Nephron progenitor cell (in vitro differentiated cells): ENCODE results near the gene FBP2.

Source experiments
- DNase-seq: peaks from one replicate; pipeline ENCODE4 v3.0.0; 2021
- H3K27ac Mint-ChIP-seq: 2 replicates; pipeline ENCODE4 v1.8.0; 2021; ENCODE audit warnings: mild to moderate bottlenecking, moderate library complexity, mixed read lengths
- H3K27me3 Mint-ChIP-seq: 2 replicates; pipeline ENCODE4 v1.8.0; 2021; ENCODE audit warnings: mild to moderate bottlenecking, low read depth, mixed read lengths; ENCODE audit not compliant: poor library complexity
- H3K36me3 Mint-ChIP-seq: 2 replicates; pipeline ENCODE4 v1.8.0; 2021; ENCODE audit warnings: low read depth, mixed read lengths
- H3K4me1 Mint-ChIP-seq: 2 replicates; pipeline ENCODE4 v1.8.0; 2021; ENCODE audit warnings: mixed read lengths
- H3K4me3 Mint-ChIP-seq: 2 replicates; pipeline ENCODE4 v1.8.0; 2021; ENCODE audit warnings: mild to moderate bottlenecking, moderate library complexity, mixed read lengths
- H3K9me3 Mint-ChIP-seq: 2 replicates; pipeline ENCODE4 v1.8.0; 2021; ENCODE audit warnings: mild to moderate bottlenecking, moderate library complexity, mixed read lengths
- CTCF ChIP-seq: fragments of 200-600 bp; sonication (generic); IDR thresholded peaks from 2 replicates; pipeline ENCODE4 v1.5.0; 2021; ENCODE audit warnings: antibody characterized with exemption

Gene FBP2

GRCh38 chr9:94593459-94594345 lies at the start of gene FBP2:
TSS of gene FBP2 (minus strand) at chr9:94593824. CDS start at chr9:94593726, 98 bp downstream.
- H3K4me1 Mint-ChIP-seq, result no peaks in the 10 kb centered on the region
- DNase-seq, result no peak
- no peaks in the 10 kb centered on the region for H3K9me3 Mint-ChIP-seq
- no peak within 1 kb of the TSS for H3K27ac Mint-ChIP-seq
- no peak for TF ChIP-seq CTCF
- H3K4me3 Mint-ChIP-seq, result no peak within 1 kb of the TSS
- no peaks in the 10 kb centered on the region for H3K36me3 Mint-ChIP-seq
- peaks cover 16% of the 10 kb centered on the region for H3K27me3 Mint-ChIP-seq

- H3K4me1 Mint-ChIP-seq, result peaks cover 46% of the 10 kb centered on the region
- TF ChIP-seq CTCF, result no peak
- H3K36me3 Mint-ChIP-seq, result no peaks in the 10 kb centered on the region
- H3K9me3 Mint-ChIP-seq, result no peaks in the 10 kb centered on the region
- no peak overlapping the region for H3K27ac Mint-ChIP-seq
- H3K4me3 Mint-ChIP-seq, result no peak overlapping the region
- no peak for DNase-seq
- peaks cover 43% of the 10 kb centered on the region for H3K27me3 Mint-ChIP-seq
Measured at GRCh38 chr9:94643176-94643575, 49.6 kb upstream of the FBP2 start.

GRCh38 chr9:94642501-94642900 lies 48.9 kb upstream of the FBP2 start:
- Mint-ChIP-seq H3K36me3 (no peaks in the 10 kb centered on the region), H3K4me1 (peaks cover 44% of the 10 kb centered on the region), H3K4me3 (no peak overlapping the region), H3K27me3 (peaks cover 50% of the 10 kb centered on the region), H3K9me3 (no peaks in the 10 kb centered on the region), H3K27ac (no peak overlapping the region)
- TF ChIP-seq CTCF, result no peak
- DNase-seq, result no peak

GRCh38 chr9:94639999-94640376 lies 46.4 kb upstream of the FBP2 start:
- H3K9me3 Mint-ChIP-seq, result no peaks in the 10 kb centered on the region
- peaks cover 70% of the 10 kb centered on the region for H3K27me3 Mint-ChIP-seq
- no peak for TF ChIP-seq CTCF
- DNase-seq, result no peak
- H3K27ac Mint-ChIP-seq, result no peak overlapping the region
- H3K4me1 Mint-ChIP-seq, result peaks cover 22% of the 10 kb centered on the region
- peak overlapping the region; percentile 88 for H3K4me3 Mint-ChIP-seq
- no peaks in the 10 kb centered on the region for H3K36me3 Mint-ChIP-seq

GRCh38 chr9:94639061-94639998 lies 45.7 kb upstream of the FBP2 start, which contains the start of gene FBP1:
TSS of gene FBP1 (minus strand) at chr9:94639518. CDS start at chr9:94639310, 208 bp downstream.
- peak; percentile 68 for DNase-seq
- no peaks in the 10 kb centered on the region for H3K9me3 Mint-ChIP-seq
- peak within 1 kb of the TSS; percentile 88 for H3K4me3 Mint-ChIP-seq
- no peak within 1 kb of the TSS for H3K27ac Mint-ChIP-seq
- peaks cover 16% of the 10 kb centered on the region for H3K4me1 Mint-ChIP-seq
- TF ChIP-seq CTCF, result no peak
- H3K36me3 Mint-ChIP-seq, result no peaks in the 10 kb centered on the region
- H3K27me3 Mint-ChIP-seq, result peaks cover 70% of the 10 kb centered on the region
